Measurements from ENCODE around the gene IGFALS.
A peak's percentile ranks its signal among the peaks of the same experiment; 100 is the strongest.

Gene IGFALS

DNA sequence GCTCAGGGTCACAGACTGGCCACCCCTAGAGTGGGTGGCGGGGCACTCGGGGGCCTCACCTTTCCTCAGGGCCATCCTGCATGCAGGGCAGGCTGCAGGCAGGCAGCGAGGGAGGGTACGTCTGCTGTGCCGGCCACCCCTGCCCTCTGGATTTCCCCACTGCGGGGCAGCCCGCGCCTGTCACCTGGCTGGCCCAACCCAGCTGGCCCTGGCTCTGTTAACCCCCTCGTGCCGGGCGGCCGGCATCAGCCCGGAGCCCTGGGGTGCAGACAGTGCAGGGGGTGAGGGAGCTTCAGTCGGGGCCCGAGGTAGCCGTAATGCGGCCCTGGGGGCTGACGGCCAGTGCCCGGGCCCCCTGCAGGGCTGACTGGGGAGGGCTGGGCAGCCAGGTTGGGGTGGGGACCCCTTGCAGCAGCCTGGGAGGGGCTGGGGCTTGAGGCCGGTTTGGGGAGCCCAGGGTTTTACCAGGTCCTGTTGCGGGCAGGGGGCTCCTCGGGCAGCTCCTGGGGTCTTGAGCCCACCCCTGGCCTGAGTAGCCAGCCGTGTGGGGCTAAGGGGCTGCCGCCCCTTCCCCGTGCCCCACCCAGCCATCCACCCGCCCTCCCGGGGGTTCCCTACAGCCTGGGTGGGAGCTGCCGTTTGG lies at the start of gene IGFALS:
Gene IGFALS (minus strand): TSS at position 128 of the 643 bp plus-strand sequence. CDS start 53 bp downstream, at position 75.
- Histone ChIP-seq H3K27ac (ENCODE audit: low read depth, low read length) (no peak within 1 kb of the TSS), H3K4me1 (ENCODE audit: control insufficient read depth, insufficient read depth, low read length) (no peaks in the 10 kb centered on the region), H3K36me3 (ENCODE audit: control insufficient read depth, insufficient read depth, low read length) (peaks cover 26% of the 10 kb centered on the region), H3K9ac (ENCODE audit: low read length) (no peak within 1 kb of the TSS), H3K27me3 (ENCODE audit: control insufficient read depth, insufficient read depth, low read length) (no peaks in the 10 kb centered on the region), H3K9me3 (ENCODE audit: control insufficient read depth, insufficient read depth, low read depth, low read length) (peaks cover 19% of the 10 kb centered on the region), H3K4me3 (ENCODE audit: low read depth, low read length) (no peak within 1 kb of the TSS)

DNA sequence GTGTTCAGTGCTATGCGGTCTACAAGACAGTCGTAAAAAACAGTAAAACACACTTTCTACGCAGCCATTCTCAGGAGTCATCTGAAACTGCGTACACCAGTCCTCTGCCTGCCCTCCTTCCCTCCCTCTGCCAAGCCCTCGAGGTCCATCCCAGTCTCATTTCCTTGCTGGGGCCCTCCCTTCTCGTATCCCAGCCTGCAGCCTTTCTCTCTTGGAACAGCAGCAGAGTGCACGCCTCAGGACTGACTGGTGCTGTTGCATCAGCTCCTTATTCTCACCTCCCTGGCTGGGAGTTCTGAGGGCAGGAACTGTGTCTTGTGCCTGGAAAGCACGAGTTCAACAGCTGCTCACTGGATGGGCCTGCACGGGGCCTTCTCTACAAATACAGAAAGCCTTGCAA lies 46.0 kb upstream of the IGFALS start:
- H3K4me3 ChIP-seq (ENCODE audit: low read depth, low read length): no peak overlapping the region
- no peaks in the 10 kb centered on the region for H3K36me3 ChIP-seq (ENCODE audit: control insufficient read depth, insufficient read depth, low read length)
- no peaks in the 10 kb centered on the region; the same call in 1 of the 2 replicates for H3K27me3 ChIP-seq (ENCODE audit: control insufficient read depth, insufficient read depth, low read length)
- 0 out of 2 replicates have a peak, but pooled peaks cover 3% of the 10 kb centered on the region for H3K4me1 ChIP-seq (ENCODE audit: control insufficient read depth, insufficient read depth, low read length)
- H3K9me3 ChIP-seq (ENCODE audit: control insufficient read depth, insufficient read depth, low read depth, low read length): no peaks in the 10 kb centered on the region
- peak overlapping the region; percentile 2 for H3K9ac ChIP-seq (ENCODE audit: low read length)
- no peak overlapping the region for H3K27ac ChIP-seq (ENCODE audit: low read depth, low read length)

DNA sequence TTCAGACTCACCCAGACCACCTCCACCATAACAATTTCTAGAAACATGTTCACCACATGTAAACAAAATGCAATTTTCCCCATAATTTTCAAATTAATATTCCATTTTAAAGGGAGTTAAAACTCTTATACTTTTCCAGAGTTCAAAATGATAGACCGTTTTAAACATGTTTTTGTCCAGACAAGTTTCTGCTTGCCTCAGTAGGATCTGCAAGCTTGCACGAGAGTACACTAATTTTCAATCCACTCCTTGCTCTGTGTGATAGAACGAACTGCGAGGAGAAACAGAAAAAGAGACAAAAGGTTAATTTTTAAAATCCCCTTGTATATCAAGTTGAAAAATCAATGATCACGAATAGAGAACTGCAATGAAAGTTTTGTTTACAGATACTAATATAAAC lies 40.6 kb upstream of the IGFALS start:
- peaks cover 2% of the 10 kb centered on the region; the same call in 1 of the 2 replicates for H3K36me3 ChIP-seq (ENCODE audit: control insufficient read depth, insufficient read depth, low read length)
- no peak overlapping the region for H3K9ac ChIP-seq (ENCODE audit: low read length)
- no peak overlapping the region for H3K4me3 ChIP-seq (ENCODE audit: low read depth, low read length)
- H3K9me3 ChIP-seq (ENCODE audit: control insufficient read depth, insufficient read depth, low read depth, low read length): no peaks in the 10 kb centered on the region
- no peak overlapping the region for H3K27ac ChIP-seq (ENCODE audit: low read depth, low read length)
- H3K4me1 ChIP-seq (ENCODE audit: control insufficient read depth, insufficient read depth, low read length): no peaks in the 10 kb centered on the region
- H3K27me3 ChIP-seq (ENCODE audit: control insufficient read depth, insufficient read depth, low read length): no peaks in the 10 kb centered on the region; the same call in 1 of the 2 replicates

DNA sequence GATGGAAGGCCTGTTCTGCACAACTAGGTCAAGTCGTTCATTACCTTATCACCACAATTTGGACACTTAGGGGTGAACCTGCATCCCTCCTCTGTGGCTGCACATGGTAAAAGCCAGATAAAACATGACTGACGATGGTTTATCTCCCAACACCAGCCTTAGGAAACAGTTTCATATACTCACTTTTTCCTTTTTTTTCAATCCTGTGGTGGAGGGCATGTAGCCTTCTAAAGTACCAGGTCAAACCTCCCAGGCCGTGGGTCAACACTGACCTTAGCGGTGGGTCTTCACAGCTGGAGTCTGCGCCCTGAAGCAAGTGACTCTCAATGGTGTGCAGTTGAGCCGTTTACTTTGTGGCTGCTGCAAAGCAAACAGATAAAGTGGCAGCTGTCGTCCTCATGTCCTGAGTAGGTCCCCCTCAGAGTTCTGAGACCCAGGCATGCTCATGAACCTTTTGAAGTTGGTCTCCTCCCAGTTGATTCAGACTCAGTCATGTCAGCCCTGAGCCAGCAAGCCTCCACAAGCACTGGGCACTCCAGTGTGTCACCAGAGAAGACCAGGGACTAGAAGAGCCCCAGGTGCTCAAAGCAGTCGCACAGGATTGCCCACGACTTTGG lies 39.4 kb upstream of the IGFALS start:
- Histone ChIP-seq H3K4me3 (ENCODE audit: low read depth, low read length) (no peak overlapping the region), H3K27me3 (ENCODE audit: control insufficient read depth, insufficient read depth, low read length) (no peaks in the 10 kb centered on the region; the same call in 1 of the 2 replicates), H3K27ac (ENCODE audit: low read depth, low read length) (no peak overlapping the region), H3K9me3 (ENCODE audit: control insufficient read depth, insufficient read depth, low read depth, low read length) (no peaks in the 10 kb centered on the region), H3K4me1 (ENCODE audit: control insufficient read depth, insufficient read depth, low read length) (no peaks in the 10 kb centered on the region), H3K36me3 (ENCODE audit: control insufficient read depth, insufficient read depth, low read length) (peaks cover 4% of the 10 kb centered on the region; the same call in 1 of the 2 replicates), H3K9ac (ENCODE audit: low read length) (no peak overlapping the region)

DNA sequence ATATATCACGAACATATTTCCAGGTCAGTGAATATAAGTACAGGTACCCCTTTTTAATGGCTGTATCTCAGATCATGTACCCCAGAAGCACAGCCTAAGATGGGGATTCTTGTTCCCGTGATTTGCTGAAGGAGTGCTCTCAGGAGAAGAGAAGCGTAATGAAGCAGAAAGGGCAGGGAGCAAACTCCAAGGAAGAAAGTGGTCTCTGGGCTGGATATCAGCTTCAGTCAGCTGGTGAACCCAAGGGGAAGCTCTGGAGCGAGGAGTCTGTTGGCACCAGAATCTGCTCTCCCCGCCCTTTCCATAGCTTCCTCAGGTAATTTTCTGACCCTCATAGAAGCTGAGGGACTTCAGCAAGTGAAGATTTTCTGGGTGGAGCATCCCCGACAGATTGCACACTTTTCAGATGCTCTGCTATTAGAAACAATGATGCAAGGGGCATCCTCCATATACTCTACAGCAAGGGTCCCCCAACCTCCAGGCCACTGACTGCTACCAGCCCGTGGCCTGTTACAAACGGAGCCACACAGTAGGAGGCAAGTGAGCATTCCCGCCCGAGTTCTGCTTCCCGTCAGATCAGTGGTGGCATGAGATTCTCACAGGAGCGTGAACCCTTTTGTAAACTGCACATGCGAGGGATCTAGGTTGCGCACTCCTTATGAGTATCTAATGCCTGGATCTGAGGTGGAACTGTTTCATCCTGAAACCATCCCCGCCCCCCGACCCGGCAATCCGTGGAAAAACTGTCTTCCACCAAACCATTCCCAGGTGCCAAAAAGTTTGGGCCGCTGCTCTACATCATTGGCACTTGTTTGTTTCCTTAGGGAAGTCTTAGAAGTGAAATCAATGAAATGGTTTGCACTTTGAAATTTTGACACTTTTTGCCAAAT lies 37.9 kb upstream of the IGFALS start:
- Histone ChIP-seq H3K4me3 (ENCODE audit: low read depth, low read length) (no peak overlapping the region), H3K9me3 (ENCODE audit: control insufficient read depth, insufficient read depth, low read depth, low read length) (no peaks in the 10 kb centered on the region), H3K27me3 (ENCODE audit: control insufficient read depth, insufficient read depth, low read length) (no peaks in the 10 kb centered on the region; the same call in 1 of the 2 replicates), H3K9ac (ENCODE audit: low read length) (no peak overlapping the region), H3K36me3 (ENCODE audit: control insufficient read depth, insufficient read depth, low read length) (peaks cover 4% of the 10 kb centered on the region; the same call in 1 of the 2 replicates), H3K27ac (ENCODE audit: low read depth, low read length) (no peak overlapping the region), H3K4me1 (ENCODE audit: control insufficient read depth, insufficient read depth, low read length) (no peaks in the 10 kb centered on the region)

DNA sequence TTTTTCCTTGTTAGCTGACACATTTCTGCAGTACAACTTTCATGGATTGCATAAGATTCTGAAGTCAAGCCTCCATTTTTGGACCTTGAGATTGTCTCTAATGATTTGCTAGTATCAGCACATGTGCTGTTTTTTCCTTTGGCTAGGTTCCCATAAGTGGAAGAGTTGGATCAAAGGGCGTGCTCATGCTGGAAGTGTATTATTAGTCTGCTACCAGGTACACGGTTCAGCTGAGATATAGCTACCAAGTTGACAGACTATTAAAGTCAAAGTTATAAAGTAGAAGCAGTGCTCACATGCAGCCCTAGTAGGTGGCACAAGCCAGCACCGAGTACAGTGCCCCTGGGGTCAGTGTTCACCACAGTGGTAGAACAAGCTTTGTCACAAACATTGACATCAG lies 36.7 kb upstream of the IGFALS start:
- Histone ChIP-seq H3K4me1 (ENCODE audit: control insufficient read depth, insufficient read depth, low read length) (peaks cover 4% of the 10 kb centered on the region; the same call in 1 of the 2 replicates), H3K9ac (ENCODE audit: low read length) (no peak overlapping the region), H3K27ac (ENCODE audit: low read depth, low read length) (no peak overlapping the region), H3K27me3 (ENCODE audit: control insufficient read depth, insufficient read depth, low read length) (no peaks in the 10 kb centered on the region), H3K9me3 (ENCODE audit: control insufficient read depth, insufficient read depth, low read depth, low read length) (no peaks in the 10 kb centered on the region), H3K36me3 (ENCODE audit: control insufficient read depth, insufficient read depth, low read length) (peaks cover 4% of the 10 kb centered on the region; the same call in 1 of the 2 replicates), H3K4me3 (ENCODE audit: low read depth, low read length) (no peak overlapping the region)

DNA sequence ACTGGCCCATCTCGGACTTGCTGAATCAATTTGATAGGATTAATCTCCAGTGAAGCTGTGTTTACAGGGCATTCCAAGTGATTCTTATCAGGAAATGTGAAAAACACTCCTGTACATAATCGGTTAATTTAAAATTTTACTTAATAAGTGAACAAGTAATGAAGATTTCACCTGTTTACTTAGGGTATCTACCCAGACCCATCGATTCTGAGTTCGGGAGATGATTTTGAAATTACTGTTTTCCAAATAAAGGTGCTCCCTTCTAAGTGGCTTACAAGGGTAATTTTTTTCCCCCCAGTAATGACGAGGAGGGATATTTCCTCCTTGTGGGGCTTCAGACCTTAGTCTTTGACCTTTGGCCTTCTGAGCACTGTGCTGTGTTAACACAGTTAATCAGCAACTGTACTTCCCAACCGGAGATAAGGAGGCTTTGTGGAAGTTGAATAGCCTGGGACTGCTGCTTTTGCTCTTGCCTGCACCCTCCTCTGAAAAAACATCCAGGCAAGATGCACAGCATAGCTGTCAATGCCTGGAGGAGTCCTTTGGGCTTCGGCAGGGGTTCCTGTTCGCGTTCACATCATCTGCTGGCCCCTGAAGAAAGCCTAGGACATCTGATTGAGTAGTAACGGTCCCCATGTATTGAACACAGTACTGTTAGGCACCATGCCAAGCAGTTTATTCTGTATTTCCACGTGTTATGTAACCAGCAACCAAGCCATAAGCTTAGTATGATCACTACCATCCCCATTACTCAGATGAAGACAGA lies 35.3 kb upstream of the IGFALS start:
- no peak overlapping the region for H3K27ac ChIP-seq (ENCODE audit: low read depth, low read length)
- peaks cover 4% of the 10 kb centered on the region; the same call in 1 of the 2 replicates for H3K4me1 ChIP-seq (ENCODE audit: control insufficient read depth, insufficient read depth, low read length)
- H3K36me3 ChIP-seq (ENCODE audit: control insufficient read depth, insufficient read depth, low read length): peaks cover 4% of the 10 kb centered on the region; the same call in 1 of the 2 replicates
- no peaks in the 10 kb centered on the region for H3K27me3 ChIP-seq (ENCODE audit: control insufficient read depth, insufficient read depth, low read length)
- no peak overlapping the region for H3K9ac ChIP-seq (ENCODE audit: low read length)
- H3K4me3 ChIP-seq (ENCODE audit: low read depth, low read length): peak overlapping the region; percentile 89; the same call in 1 of the 2 replicates
- no peaks in the 10 kb centered on the region for H3K9me3 ChIP-seq (ENCODE audit: control insufficient read depth, insufficient read depth, low read depth, low read length)

DNA sequence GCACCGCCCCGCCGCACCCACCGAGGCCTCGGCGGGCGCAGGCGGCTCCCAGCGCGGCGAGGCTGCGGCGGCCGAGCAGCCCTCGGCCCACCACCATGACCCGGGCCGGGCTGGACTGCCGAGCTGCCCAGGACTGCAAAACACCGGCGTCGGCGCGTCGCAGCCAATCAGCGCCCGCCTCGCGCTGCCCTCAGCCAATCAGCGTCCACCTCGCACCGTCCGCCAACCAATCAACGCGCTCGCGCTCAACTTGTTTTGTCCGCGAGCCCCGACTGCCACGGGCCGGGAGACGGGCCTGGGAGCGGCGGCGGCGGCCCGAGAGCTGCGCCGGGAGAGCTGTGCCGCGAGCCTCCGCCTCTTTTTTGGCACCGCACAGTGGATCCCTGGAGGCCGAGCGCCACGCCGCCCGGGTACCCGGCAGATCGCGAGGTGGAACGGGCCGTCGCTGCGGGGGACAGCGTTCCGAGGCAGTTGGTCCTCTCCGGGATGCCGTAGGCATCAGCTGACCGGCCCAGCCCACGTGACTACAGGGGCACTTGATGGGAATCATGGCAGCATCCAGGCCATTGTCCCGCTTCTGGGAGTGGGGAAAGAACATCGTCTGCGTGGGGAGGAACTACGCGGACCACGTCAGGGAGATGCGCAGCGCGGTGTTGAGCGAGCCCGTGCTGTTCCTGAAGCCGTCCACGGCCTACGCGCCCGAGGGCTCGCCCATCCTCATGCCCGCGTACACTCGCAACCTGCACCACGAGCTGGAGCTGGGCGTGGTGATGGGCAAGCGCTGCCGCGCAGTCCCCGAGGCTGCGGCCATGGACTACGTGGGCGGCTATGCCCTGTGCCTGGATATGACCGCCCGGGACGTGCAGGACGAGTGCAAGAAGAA lies 33.4 kb upstream of the IGFALS start, which contains the start of the genes FAHD1 and HAGH:
Gene FAHD1 (plus strand): TSS at position 516 of the 883 bp plus-strand sequence. CDS start 33 bp downstream, at position 549.
Gene HAGH (minus strand): TSS at position 135 of the 883 bp plus-strand sequence. CDS start 38 bp downstream, at position 97.
- Histone ChIP-seq H3K27me3 (ENCODE audit: control insufficient read depth, insufficient read depth, low read length) (no peaks in the 10 kb centered on the region), H3K36me3 (ENCODE audit: control insufficient read depth, insufficient read depth, low read length) (peaks cover 8% of the 10 kb centered on the region; the same call in 1 of the 2 replicates), H3K27ac (ENCODE audit: low read depth, low read length) (no peak within 1 kb of the TSS; the same call in 1 of the 2 replicates), H3K9me3 (ENCODE audit: control insufficient read depth, insufficient read depth, low read depth, low read length) (no peaks in the 10 kb centered on the region), H3K4me3 (ENCODE audit: low read depth, low read length) (peak within 1 kb of the TSS; percentile 89), H3K9ac (ENCODE audit: low read length) (peak within 1 kb of the TSS; percentile 82), H3K4me1 (ENCODE audit: control insufficient read depth, insufficient read depth, low read length) (peaks cover 4% of the 10 kb centered on the region; the same call in 1 of the 2 replicates)

DNA sequence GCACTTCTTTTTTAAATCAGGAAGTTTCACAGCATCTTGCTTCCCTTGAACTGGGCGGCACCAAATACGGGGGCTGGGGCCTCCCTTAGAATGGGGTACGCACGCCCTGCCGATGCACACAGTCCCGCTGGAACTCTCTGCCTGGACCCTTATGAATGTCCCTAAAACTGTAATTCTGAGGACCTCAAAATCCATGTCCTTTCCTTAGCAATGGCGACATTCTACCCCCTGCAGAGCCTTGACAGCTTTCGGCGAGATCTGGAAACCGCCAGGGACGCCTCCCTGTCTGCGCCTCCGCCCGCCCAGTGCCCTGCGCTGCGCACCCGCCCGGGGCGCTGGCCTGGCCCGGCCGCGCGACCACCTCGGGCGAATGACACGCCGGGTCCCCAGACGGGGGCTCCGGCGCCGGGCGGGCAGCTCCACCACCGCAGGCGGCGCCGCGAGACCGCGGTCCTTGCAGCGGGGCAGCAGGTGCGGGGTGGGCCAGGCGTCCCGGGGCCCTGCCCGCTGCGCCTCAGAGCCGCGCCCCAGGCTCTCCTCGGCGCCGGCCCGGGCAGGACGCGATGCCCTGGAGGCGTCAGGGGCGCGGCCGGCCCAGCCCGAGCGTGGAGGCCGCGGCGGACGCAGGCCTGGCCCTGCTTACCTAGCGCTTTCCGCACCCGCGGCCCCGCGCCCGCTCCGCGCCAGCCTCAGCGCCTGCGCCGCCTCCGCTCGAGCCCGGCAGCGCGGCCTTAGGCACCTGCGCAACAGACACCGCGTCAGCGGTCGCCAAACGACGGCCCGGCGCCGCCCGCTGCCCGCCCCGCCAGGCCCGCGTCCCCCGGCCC lies 32.6 kb upstream of the IGFALS start:
- H3K4me1 ChIP-seq (ENCODE audit: control insufficient read depth, insufficient read depth, low read length): peaks cover 4% of the 10 kb centered on the region; the same call in 1 of the 2 replicates
- H3K4me3 ChIP-seq (ENCODE audit: low read depth, low read length): peak overlapping the region; percentile 89
- H3K9me3 ChIP-seq (ENCODE audit: control insufficient read depth, insufficient read depth, low read depth, low read length): no peaks in the 10 kb centered on the region
- H3K9ac ChIP-seq (ENCODE audit: low read length): peak overlapping the region; percentile 28
- H3K27me3 ChIP-seq (ENCODE audit: control insufficient read depth, insufficient read depth, low read length): no peaks in the 10 kb centered on the region
- peaks cover 10% of the 10 kb centered on the region; the same call in 1 of the 2 replicates for H3K36me3 ChIP-seq (ENCODE audit: control insufficient read depth, insufficient read depth, low read length)
- H3K27ac ChIP-seq (ENCODE audit: low read depth, low read length): no peak overlapping the region

All from HUES6 (cell line).